HFF-Myc (cell line): ENCODE results near the gene DNAJB11.

Experiments
- DNase-seq: peaks from one replicate; pipeline ENCODE4 v3.0.0-alpha.2; 2011; ENCODE audit warnings: low read depth; ENCODE audit errors: extremely low read depth
- H3K4me3 ChIP-seq: replicated peaks from 2 replicates; pipeline ENCODE4 v1.5.1; 2011; ENCODE audit warnings: low read depth, mild to moderate bottlenecking, control low read depth, low read length
- CTCF ChIP-seq: IDR thresholded peaks from 2 replicates; pipeline ENCODE4 v1.5.1; 2012; ENCODE audit warnings: mild to moderate bottlenecking, low read depth, low read length, control low read depth; ENCODE audit errors: missing control alignments

DNAJB11 gene

GRCh38 chr3:186587183-186587582, 16.7 kb downstream of the DNAJB11 start:
- no peak for DNase-seq
- H3K4me3 ChIP-seq, result no peak overlapping the region
- no peak for TF ChIP-seq CTCF

GRCh38 chr3:186588632-186589031, 18.1 kb downstream of the DNAJB11 start:
- DNase-seq, result no peak
- H3K4me3 ChIP-seq, result no peak overlapping the region
- no peak for TF ChIP-seq CTCF

GRCh38 chr3:186589121-186589520, 18.6 kb downstream of the DNAJB11 start:
- no peak for DNase-seq
- TF ChIP-seq CTCF, result no peak
- H3K4me3 ChIP-seq, result no peak overlapping the region

- no peak for TF ChIP-seq CTCF
- H3K4me3 ChIP-seq, result no peak overlapping the region
- no peak for DNase-seq
These were observed 19.5 kb downstream of the DNAJB11 start for GRCh38 chr3:186589856-186590579.

- H3K4me3 ChIP-seq, result no peak overlapping the region
- no peak for DNase-seq
- no peak for TF ChIP-seq CTCF
These were observed 20.2 kb downstream of the DNAJB11 start for GRCh38 chr3:186590580-186591295.

GRCh38 chr3:186592682-186593081, 22.2 kb downstream of the DNAJB11 start:
- H3K4me3 ChIP-seq, result no peak overlapping the region
- no peak for DNase-seq
- no peak for TF ChIP-seq CTCF
